ENCODE data around the gene TTBK2.
"Not testable (repeated sequence)": the region's sequence is repeated elsewhere in the genome, so short reads cannot be mapped to it uniquely, and the experiment has no call there.

The TTBK2 gene

DNA sequence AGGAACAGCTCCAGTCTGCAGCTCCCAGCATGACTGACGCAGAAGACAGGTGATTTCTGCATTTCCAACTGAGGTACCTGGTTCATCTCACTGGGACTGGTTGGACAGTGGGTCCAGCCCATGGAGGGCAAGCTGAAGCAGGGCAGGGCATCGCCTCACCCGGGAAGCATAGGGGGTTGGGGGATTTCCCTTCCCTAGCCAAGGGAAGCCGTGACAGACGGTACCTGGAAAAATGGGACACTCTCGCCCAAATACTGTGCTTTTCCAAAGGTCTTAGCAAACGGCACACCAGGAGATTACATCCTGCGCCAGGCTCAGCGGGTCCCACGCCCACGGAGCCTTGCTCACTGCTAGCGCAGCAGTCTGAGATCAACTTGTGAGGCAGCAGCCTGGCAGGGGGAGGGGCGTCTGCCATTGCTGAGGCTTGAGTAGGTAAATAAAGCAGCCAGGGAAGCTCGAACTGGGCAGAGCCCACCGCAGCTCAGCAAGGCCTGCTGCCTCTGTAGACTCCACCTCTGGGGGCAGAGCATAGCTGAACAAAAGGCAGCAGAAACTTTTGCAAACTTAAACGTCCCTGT, 156.3 kb downstream of the TTBK2 start:
- DNase-seq (ENCODE audit: low read depth, low spot score) = not testable (repeated sequence)

DNA sequence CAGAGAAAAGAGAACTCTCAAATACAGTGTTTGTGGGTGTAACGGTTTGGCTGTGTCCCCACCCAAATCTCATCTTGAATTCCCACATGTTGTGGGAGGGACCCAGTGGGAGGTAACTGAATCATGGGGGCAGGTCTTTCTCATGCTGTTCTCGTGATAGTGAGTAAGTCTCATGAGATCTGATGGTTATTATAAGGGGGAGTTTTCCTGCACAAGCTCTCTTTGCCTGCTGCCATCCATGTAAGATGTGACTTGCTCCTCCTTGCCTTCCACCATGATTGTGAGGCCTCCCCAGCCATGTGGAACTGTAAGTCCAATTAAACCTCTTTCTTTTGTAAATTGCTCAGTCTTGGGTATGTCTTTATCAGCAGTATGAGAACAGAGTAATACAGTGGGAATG, 158.8 kb downstream of the TTBK2 start:
- DNase-seq (ENCODE audit: low read depth, low spot score) = not testable (repeated sequence)

DNA sequence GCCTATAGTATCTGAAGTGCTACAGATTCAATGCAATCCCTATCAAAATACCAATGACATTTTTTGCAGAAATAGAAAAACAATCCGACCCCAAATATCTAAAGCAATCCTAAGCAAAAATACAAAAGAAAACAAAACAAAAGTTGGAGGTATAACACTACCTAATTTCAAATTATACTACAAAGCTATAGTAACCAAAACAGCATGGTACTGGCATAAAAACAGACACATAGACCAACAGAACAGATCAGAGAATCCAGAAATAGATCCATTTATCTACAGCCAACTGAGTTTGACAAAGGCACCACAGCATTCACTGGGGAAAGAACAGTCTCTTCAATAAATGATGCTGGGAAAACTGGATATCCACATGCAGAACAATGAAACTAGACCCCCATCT, 159.8 kb downstream of the TTBK2 start:
- no peak for DNase-seq (ENCODE audit: low read depth, low spot score)

DNA sequence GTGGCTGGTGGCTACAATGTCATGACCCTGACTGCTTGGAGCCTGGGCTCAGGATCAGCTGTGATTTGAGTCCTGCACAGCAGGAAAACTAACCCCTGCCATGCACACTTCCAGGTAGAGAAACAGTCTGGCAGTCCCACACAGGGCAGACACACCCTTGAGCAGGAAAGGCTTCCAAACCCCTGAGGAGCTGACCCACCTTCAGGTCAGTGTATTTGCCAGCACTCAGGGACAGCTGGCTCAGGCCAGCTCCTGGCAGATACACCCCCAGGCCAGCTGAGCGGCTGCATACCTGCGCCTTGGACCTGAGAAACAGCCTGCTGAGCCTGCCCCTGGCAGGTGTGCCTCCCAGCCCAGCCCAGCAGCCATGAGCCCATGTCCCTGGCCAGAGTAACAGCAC, 161.5 kb downstream of the TTBK2 start:
- no peak for DNase-seq (ENCODE audit: low read depth, low spot score)

DNA sequence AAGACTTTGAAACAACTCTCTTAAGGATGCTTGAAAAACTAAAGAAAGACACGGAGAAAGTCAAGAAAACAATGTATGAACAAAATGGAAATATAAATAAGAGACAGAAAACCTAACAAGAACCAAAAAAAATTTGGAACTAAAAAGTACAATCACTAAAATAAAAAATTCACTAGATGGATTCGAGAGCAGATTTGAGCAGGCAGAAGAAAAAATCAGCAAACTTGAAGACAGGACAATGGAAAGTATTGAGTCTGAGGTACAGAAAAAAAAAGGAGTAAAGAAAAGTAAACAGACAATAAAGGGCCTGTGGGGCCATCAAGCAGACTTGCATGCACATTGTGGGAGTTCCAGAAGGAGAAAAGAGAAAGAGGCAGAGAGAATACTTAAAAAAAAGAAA, 170.3 kb downstream of the TTBK2 start:
- DNase-seq (ENCODE audit: low read depth, low spot score) = no peak

DNA sequence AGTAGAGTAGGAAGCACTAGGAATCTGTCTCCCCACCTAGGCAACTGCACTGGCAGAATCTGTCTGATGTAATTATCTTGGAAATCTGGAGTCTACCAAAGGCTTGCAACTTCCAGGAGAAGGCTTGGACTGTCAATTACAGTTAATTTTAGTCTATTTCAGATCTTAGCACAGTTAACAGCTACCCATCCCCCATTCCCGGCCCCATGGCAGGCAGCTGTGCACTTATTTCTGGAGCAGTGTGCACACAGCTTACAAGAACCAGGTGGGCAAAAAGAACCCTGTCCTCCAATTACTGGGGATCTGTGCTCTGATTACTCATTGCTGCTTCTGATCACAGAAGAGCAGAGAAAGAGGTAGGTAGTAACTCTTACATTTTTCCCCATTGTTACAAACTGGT, 171.3 kb downstream of the TTBK2 start:
- no peak for DNase-seq (ENCODE audit: low read depth, low spot score)

DNA sequence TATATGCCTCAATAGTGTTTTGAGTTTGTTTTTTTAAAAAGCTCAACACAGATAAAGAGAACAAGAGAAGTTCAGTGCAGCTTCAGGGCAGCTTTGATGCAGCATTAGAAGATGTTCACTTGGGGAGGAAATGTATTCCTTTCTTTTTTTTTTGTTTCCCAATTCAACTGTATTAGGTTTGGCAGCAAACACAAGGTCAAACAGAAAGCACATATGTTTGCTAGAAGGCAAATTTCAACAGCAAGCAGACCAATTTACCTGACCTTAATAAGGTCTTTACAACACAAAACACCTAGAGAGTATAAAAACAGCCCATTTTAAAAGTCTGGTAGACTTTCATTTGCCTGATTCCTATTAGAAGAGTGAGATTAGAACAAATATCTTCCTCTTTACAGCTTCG, 176.4 kb downstream of the TTBK2 start:
- DNase-seq (ENCODE audit: low read depth, low spot score) = no peak

DNA sequence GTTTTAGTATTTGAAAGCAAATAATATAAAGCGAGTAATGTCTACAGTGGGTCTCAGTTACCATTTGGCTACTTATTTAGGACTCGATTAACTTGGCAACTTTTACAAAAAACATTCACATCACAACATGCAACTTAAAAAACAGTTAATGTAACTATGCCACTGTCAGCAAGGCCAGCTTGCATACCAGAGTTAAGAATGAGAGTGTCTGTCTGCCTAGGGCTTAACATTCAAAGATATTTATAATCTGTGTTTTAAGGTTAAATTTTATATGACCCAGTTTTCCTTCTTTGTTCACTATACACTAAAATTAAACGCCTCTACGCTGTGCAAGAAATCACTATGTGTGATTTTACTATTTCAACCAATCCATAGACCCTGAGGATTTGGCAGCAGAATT, 178.4 kb downstream of the TTBK2 start:
- DNase-seq (ENCODE audit: low read depth, low spot score) = no peak

DNA sequence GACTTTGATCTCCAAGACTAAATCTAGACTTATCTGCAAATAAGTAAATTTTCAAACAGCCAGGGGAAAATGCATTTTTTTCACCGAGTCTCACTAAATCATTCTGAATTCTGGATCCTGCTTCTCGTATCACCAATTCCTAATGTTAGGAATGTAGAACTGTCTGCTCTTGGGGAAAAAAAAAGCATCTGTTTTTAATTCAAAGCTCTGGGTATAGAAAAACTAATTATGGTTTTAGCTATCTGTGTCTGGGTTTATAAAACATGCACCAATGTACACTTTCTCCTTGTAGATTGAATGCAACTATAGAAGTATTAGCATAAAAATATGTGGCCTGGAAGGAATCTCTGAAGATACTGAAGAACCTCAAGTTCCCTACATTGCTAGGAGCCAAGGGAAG, 178.9 kb downstream of the TTBK2 start:
- no peak for DNase-seq (ENCODE audit: low read depth, low spot score)

DNA sequence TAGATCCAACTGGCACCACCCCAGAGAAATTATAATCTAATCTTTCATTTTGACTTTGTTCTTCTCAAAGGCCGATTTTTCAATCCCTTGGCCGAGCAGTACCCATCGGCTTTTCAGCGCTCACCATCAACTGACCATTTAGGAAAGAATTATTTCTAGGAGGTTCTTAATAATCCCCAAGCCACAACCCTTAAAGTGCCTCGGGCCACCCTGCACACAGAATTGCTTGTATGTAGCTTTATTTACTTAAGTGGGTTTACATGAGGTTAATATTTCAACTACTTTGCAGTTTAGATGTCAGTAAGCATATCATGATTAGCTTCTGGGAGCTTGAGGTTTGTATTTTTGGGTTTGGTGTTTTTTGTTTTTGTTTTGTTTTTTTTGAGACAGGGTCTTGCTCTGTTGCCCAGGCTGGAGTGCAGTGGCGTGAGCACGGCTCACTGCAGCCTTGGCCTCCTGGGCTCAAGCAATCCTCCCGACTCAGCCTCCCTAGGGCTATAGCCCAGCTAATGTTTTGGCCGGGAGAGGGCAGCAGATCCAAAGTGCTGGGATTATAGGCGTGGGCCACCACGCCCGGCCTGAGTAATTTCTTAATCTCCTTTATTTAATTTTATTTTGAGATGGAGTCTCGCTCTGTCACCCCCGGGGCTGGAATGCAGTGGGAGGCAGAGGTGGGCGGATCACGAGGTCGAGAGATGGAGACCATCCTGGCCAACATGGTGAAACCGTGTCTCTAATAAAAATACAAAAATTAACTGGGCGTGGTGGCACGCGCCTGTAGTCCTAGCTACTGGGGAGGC, 182.8 kb downstream of the TTBK2 start:
- DNase-seq (ENCODE audit: low read depth, low spot score) = no peak

DNA sequence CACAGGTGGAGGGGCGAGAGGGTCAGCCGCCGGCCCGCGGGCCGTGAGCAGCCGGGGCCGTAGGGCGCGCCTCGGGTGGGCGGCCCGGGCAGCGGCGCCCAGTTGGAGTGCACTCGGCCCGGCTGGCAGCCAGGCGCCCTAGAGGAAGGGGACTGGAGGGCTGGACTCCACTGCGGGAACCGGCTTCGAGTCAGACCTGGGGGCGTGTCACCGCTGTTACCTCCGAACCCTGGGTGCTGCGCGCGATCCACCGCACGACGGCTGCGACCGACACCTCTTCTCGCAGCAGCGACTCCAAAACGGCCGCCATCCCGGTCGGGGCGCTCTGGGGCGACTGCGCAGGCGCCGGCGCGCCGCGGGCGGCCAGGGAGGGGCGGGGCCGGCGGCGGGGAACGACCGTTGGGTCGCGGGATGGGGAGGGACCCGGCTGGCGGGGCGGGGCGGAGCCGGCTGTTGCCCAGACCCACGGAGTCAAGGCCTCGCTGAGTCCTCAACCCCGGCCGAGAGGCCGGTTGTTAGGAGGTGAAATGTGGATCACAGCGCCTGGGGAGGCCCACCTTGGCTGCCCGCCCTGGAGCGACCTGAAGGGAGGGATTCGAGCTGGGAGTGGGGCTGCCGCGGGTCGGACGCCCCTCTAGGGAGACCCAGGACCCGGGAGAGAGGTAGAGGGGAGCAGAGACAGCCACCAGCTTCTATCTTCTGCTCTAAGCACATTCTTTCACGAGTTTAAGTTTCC, 183.6 kb downstream of the TTBK2 start, which contains the start of gene CDAN1:
TSS of gene CDAN1 (minus strand) at position 336 of the 736 bp plus-strand sequence. CDS start at position 310, 26 bp downstream.
- DNase-seq (ENCODE audit: low read depth, low spot score) = peak; percentile 59

DNA sequence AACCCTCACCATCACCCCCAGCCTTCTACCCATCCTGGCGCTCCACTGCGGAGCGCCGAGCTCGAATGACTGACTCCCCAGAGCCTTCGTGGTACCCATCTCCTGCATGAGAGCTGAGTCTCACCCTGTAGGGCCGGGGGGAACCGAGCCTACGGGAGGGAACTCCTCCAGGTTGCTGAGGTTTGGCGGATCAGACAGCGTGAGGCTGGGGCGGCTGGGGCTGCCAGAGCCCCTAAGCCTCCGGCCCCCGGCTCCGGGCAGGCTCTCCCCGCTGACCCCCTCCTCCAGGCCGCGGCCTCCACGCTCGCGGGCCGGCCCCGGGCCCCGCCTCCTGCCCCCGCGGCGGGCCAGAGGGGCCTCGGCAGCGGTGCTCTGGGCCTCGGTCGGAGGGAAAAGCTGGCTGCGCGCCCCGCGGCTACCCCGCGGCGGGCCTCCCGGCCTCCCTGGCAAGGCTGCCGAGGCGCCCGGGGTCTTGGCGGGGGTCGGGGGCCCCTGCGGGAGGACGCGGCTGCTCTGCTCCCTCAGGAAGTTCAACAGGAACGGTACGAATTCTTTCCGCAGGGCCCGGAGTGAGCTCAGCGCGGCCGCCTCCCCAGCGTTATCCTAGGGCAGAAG, 184.3 kb downstream of the TTBK2 start:
- DNase-seq (ENCODE audit: low read depth, low spot score) = no peak

DNA sequence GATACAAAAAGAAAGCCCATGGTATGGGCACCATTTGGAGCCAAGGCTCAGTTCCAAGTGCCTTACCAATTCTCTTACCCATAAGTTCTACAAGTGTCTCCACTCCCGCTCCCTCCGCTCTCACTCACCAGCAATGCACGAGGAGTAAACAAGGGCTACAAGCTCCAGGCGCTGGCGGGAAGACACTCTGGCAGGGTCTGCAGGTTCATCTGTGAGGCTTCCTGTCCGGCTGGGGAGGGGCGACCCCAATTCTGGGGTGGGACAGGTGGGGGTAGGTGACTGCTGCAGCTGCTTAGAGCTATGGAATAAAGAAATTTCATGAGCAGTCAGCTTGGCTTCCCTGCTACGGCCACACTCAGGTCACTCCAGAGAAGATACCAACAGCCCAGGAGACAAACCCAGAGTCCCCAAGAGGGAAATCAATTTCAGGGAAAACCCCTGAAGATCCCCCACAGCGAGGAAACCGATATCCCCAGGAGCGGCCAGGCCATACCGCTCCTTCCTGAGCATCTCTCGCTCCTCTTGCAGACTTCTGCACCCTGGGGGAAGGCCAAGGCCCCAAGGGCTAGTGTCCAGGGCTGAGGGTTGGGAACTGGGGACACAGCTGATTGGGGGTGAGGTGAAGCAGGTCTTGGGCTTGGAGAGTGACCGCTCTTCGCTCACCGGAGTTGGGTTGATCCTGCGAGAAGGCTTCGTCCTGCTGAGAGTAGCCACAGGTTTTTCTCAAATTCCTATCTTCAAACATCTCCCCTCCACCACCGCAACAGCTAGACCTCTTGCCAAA, 185.0 kb downstream of the TTBK2 start:
- DNase-seq (ENCODE audit: low read depth, low spot score) = no peak

DNA sequence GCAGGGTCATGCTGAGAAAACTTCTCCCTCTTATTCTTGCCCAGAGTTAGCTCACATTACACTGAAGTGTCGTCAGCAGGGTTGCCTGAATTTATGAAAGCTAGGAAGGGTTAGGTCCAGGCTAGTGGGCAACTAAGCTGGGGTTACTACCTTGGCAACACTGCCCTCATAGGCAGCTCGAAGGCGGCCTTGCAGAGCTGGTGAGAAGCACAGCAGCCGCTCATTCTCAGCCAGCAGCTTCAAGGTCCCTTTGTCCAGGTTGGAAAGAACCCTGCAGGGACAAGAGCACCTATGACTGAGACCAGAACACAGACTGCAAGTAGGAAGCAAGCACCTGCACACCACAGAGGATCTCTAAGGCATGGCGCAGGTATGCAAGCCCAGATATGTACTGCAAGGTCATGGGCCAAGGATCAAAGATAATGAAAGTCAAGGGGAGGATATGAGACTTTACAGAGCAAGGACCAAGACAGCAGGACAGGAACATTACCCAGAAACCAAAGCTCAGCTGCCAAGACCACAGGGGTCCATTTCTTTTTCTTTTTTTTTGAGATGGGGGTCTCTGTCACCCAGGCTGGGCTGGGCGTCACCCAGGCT, 186.4 kb downstream of the TTBK2 start:
- DNase-seq (ENCODE audit: low read depth, low spot score) = no peak

DNA sequence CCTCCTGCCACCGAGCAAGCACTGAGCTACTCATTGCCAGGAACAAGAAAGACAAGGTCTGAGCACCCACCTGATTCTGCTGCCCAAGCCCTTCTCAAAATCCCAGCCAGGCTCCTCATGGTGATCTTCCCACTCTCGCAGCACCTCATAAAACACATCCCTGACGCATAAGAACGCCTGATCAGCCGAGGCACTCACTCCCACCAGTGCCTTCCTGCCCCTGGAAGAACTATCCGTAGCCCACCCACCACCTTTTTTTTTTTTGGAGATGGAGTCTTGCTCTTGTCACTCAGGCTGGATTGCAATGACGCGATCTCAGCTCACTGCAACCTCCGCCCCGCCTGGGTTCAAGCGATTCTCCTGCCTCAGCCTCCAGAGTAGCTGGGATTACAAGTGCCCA, 187.6 kb downstream of the TTBK2 start:
- no peak for DNase-seq (ENCODE audit: low read depth, low spot score)

DNA sequence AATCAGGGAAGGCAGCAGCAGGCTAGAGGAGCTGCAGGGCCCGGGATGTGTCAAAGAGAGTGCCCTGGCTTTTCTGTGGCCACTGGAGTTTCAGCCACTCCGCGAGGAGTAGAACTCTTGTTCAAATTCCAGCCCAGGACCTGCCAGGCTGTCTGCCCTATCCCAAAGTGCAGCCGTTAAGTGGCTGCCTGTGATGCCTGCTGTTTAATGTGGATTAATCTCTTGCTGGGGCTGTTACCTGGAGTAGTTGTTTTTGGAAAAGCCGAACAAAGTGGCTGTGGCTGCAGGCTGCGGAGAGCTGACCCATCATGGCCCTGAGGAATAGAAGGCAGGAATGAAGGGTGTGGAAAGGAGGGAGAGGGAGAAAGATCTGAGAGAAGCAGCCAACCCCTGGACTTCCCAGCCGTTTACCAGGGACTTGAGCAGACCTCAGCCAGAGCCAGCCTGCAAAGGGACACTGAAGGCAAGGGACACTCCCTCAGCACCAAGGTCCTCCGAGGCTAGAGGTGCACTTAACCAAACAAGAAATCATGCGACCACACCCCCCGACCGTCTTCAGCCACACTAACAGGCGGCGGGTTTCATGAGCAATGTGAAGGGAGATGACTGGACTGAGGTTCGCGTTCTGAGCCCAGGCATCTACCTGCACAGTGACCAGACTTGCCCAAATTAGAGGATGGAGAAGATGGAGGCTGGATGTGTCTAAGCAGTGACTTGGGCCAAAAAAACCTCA, 188.3 kb downstream of the TTBK2 start:
- DNase-seq (ENCODE audit: low read depth, low spot score) = no peak

DNA sequence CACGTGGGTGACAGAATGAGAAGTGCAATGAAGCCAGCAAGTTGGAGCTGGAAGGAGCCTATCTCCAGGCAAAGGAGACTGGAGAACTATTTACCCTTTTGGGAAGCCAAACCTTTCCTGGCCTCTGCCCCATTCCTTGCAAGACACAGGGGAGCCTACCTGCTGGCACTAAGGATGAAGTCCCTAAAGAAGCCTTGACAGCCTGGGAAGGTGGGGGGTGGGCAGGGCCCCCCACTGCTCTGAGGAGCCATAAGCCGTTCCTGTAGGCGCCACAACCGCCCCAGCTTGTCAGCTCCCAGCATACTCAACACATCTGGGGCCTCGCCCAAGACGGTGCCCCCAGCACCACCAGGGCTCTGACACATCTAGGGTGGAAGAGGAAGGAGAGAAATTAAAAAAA, 189.1 kb downstream of the TTBK2 start:
- no peak for DNase-seq (ENCODE audit: low read depth, low spot score)

DNA sequence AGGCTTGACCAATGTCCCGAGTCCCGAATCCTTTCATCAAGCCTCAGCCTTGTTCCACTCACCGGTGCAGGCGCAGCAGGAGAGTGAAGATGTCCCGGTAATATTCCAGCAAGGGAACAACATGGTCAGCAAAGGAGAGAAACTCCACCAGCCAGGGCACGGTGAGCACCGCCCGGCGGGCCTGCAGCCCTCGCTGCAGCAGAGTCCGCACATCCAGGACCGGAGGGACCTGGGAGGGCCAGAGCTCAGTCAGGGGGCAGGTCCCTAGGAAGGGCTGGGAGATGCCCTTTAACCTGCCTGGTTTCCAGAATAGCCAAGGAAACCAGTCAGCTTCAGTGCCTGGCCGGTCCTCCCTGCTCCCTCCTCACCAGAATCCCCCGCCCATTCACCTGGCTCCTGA, 190.0 kb downstream of the TTBK2 start:
- no peak for DNase-seq (ENCODE audit: low read depth, low spot score)

DNA sequence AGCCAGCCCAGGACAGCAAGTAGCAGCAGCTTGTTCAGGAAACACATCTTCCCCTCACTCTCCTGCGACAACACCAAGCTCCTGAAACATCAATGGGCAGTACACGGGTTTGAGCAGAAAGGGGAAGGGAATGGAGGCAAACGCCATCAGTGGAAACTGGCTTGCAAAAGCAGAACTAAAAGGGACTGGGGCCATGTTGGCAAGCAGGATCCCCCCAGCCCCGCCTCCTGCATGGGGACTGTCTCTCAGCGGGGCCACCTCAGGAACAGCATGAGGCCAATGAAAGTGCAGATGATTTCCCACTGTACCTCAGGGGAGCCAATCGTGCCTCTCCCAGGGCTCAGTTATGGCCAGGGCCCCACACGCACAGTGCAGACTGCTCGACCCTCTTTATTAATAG, 190.4 kb downstream of the TTBK2 start:
- no peak for DNase-seq (ENCODE audit: low read depth, low spot score)

DNA sequence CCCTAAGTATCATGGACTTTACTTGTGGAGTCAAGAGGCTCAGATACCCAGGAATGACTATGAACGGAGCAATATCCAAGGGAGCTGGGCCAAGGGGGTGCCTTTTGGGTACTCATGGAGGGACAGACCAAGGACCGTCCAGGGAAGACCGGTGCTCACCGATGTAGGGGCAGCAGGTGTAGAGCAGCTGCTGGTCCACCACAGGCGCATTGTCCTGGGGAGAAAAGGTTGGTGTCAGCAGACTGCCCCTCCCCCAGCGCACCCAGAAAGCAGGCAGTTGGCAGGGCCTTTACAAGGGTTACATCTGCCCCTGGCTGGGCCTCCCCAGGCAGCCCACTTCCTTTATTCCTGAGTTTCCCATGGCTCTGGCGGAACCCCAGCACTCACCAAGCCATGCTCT, 191.2 kb downstream of the TTBK2 start:
- no peak for DNase-seq (ENCODE audit: low read depth, low spot score)
